ENCODE data around the gene DZIP1L. TPM values are rescaled to one million over a fixed set of nuclear protein-coding genes. Genes with fewer than 3 reads are reported as not detected.

Gene DZIP1L
- total RNA-seq, 4 donors from 2014 or later: 12.7 to 23.0 (median 17.2) TPM

GRCh38 chr3:138025553-138025952 is 89.9 kb downstream of the DZIP1L start:
- DNase-seq: no peak
- no peaks in the 10 kb centered on the region for H3K9me3 ChIP-seq
- no peaks in the 10 kb centered on the region for H3K36me3 ChIP-seq
- no peak for TF ChIP-seq POLR2A (IDR thresholded peaks at IDR 0.05)
- H3K27ac ChIP-seq: no peak overlapping the region
- intact Hi-C loops (cut with DNase I): no loop called here
- H3K27me3 ChIP-seq: no peaks in the 10 kb centered on the region
- peaks cover 0 to 13% of the 10 kb centered on the region in 2 donors for H3K4me1 ChIP-seq
- H3K4me3 ChIP-seq (replicated peaks in 1 of 3): no peak overlapping the region

- no peaks in the 10 kb centered on the region for H3K9me3 ChIP-seq
- H3K36me3 ChIP-seq: no peaks in the 10 kb centered on the region
- intact Hi-C loops (cut with DNase I): no loop called here
- WGBS, 2 donors: 93 to 99% methylated on average over 4 of the region's 4 CpGs
- no peak overlapping the region for H3K27ac ChIP-seq
- DNase-seq: no peak
- H3K27me3 ChIP-seq: no peaks in the 10 kb centered on the region
- peaks cover 0 to 13% of the 10 kb centered on the region in 2 donors for H3K4me1 ChIP-seq
- H3K4me3 ChIP-seq (replicated peaks in 1 of 3): no peak overlapping the region
- TF ChIP-seq CTCF (IDR thresholded peaks at IDR 0.05) (no peak), POLR2A (IDR thresholded peaks at IDR 0.05) (no peak)
Observed at GRCh38 chr3:138023754-138024153, 91.7 kb downstream of the DZIP1L start.

- H3K27me3 ChIP-seq: no peaks in the 10 kb centered on the region
- WGBS, 2 donors: 91 to 93% methylated on average over 3 of the region's 3 CpGs
- TF ChIP-seq POLR2A (IDR thresholded peaks at IDR 0.05) (no peak), CTCF (IDR thresholded peaks at IDR 0.05) (no peak)
- no peak overlapping the region for H3K4me3 ChIP-seq (replicated peaks in 1 of 3)
- H3K4me1 ChIP-seq: no peaks in the 10 kb centered on the region
- intact Hi-C loops (cut with DNase I): no loop called here
- no peak overlapping the region for H3K27ac ChIP-seq
- no peaks in the 10 kb centered on the region for H3K9me3 ChIP-seq
- H3K36me3 ChIP-seq: no peaks in the 10 kb centered on the region
- no peak for DNase-seq
Observed at GRCh38 chr3:138019281-138020069, 95.9 kb downstream of the DZIP1L start.

GRCh38 chr3:138016065-138016464 is 99.3 kb downstream of the DZIP1L start:
- Histone ChIP-seq H3K4me3 (replicated peaks in 1 of 3) (no peak overlapping the region), H3K4me1 (no peaks in the 10 kb centered on the region), H3K27me3 (no peaks in the 10 kb centered on the region), H3K27ac (no peak overlapping the region), H3K36me3 (no peaks in the 10 kb centered on the region), H3K9me3 (no peaks in the 10 kb centered on the region)
- WGBS, 2 donors: 87 to 89% methylated on average over 2 of the region's 2 CpGs
- intact Hi-C loops (cut with DNase I): no loop called here
- TF ChIP-seq CTCF (IDR thresholded peaks at IDR 0.05): no peak
- TF ChIP-seq POLR2A (IDR thresholded peaks at IDR 0.05): no peak
- DNase-seq: no peak

GRCh38 chr3:138012526-138012925 is 102.9 kb downstream of the DZIP1L start:
- intact Hi-C loops (cut with DNase I): no loop called here
- Histone ChIP-seq H3K9me3 (no peaks in the 10 kb centered on the region), H3K36me3 (no peaks in the 10 kb centered on the region), H3K27me3 (no peaks in the 10 kb centered on the region), H3K4me1 (no peaks in the 10 kb centered on the region), H3K4me3 (replicated peaks in 1 of 3) (no peak overlapping the region), H3K27ac (no peak overlapping the region)
- TF ChIP-seq CTCF (IDR thresholded peaks at IDR 0.05): no peak
- no peak for TF ChIP-seq POLR2A (IDR thresholded peaks at IDR 0.05)
- no peak for DNase-seq
- WGBS, 2 donors: 95 to 97% methylated on average over 4 of the region's 4 CpGs

Other genes with a start within 250 kb of the DZIP1L start
- gene CLDN18, start 105.4 kb downstream of the DZIP1L start, total RNA-seq: not detected
- not detected for gene A4GNT, start 16.8 kb upstream of the DZIP1L start, total RNA-seq
- 10 to 100 TPM; 16.8 to 25.4 (median 18.3) TPM for gene DBR1, start 59.3 kb upstream of the DZIP1L start, total RNA-seq
- gene ARMC8, start 71.7 kb upstream of the DZIP1L start, total RNA-seq: 10 to 100 TPM; 57.2 to 91.8 (median 59.5) TPM
- gene NME9, start 214.2 kb upstream of the DZIP1L start, total RNA-seq: 1 to 10 TPM in 3 of 4 donors, not detected in 1; 1.3 to 2.7 (median 2.6) TPM
- gene MRAS, start 233.0 kb upstream of the DZIP1L start, total RNA-seq: 10 to 100 TPM; 55.8 to 92.4 (median 69.6) TPM